ENCODE results near the gene MTCH1. TPM values are rescaled to one million over a fixed set of nuclear protein-coding genes. Genes with fewer than 3 reads are reported as not detected.

MTCH1 gene
- total and polyA plus RNA-seq, 9 of the 15 experiments (the other 6 are each of a cell fraction or from before 2014, with no cell fraction given): 7.9 to 161 (median 118) TPM

DNA sequence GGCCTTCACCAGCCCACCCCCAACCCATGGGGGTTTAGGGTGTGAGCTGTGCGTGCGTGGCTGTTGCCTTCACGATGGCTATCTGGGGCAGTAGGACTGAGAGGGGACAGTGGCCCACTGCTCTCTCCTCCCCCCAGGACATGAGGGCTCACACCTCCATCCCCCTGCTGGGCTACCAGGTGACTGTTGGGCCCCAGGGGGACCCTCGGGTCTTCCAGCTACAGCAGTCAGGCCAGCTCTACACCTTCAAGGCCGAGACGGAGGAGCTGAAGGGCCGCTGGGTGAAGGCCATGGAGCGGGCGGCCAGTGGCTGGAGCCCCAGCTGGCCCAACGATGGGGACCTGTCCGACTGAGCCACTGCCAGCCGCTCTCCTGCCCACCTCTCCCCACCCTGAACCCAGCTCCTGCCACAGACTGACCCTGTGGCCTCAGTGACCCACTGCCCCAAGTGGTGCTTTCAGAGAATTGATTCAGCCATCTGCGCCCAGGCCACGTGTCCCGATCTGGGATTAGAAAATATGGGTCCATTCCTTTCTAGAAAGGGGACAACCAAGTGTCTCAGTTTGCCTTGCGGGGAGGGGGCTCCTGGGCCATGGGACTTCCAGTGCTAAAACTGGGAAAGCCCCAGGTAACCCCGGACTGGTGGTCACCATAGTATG lies 41.9 kb upstream of the MTCH1 start:
- Histone ChIP-seq H3K9me3 (replicated peaks; ENCODE audit: control insufficient read depth, insufficient read depth, low read depth, low read length) (peaks cover 12% of the 10 kb centered on the region), H3K4me3 (no peak overlapping the region), H3K79me2 (ENCODE audit: control insufficient read depth, insufficient read depth, low read length) (no peaks in the 10 kb centered on the region), H3K9me1 (ENCODE audit: control insufficient read depth, insufficient read depth, low read length) (no peaks in the 10 kb centered on the region), H3K9ac (ENCODE audit: insufficient read depth in 1 of 2, low read depth in 2 of 2, low read length in 2 of 2) (peak overlapping the region in 1 of 2 experiments; percentile 51; a peak in 1 of 4 replicates), H2AFZ (ENCODE audit: low read depth, low read length) (0 out of 2 replicates have a peak overlapping the region, but pooled peaks have one; percentile 4), H3K36me3 (ENCODE audit: control insufficient read depth, insufficient read depth, low read length) (no peaks in the 10 kb centered on the region), H3K4me2 (ENCODE audit: insufficient read depth, low read length) (no peak overlapping the region), H3K27ac (ENCODE audit: extremely low read depth, low read depth, low read length) (no peak overlapping the region), H4K20me1 (replicated peaks; ENCODE audit: control insufficient read depth, insufficient read depth, low read length) (no peaks in the 10 kb centered on the region), H3K27me3 (ENCODE audit: control insufficient read depth in 2 of 2, insufficient read depth in 2 of 2, low read length in 2 of 2) (no peaks in the 10 kb centered on the region), H3K4me1 (replicated peaks in 1 of 2; ENCODE audit: control insufficient read depth in 2 of 2, insufficient read depth in 2 of 2, low read length in 2 of 2) (peaks cover 4 to 54% of the 10 kb centered on the region in 2 experiments; a peak in 4 of 5 replicates)
- ATAC-seq: no peak
- intact Hi-C loops (cut with micrococcal nuclease): loop anchor here (2.0 to 10.0 kb wide), 3 partner anchors 287 to 667 kb away; partner anchors contain the start of gene MDGA1
- in situ Hi-C loops (cut with MboI): loop anchor here (10.0 kb wide), 1 partner anchor 147 kb away; the partner anchor contains the start of gene PIM1
- FAIRE-seq: no peak
- WGBS (ENCODE audit: insufficient coverage, low coverage, missing lambda C conversion rate): 88% methylated on average over 15 of the region's 17 CpGs
- ChIA-PET POLR2A (interaction anchor here (0.7 to 7.6 kb wide), 8 partner anchors 10 to 282 kb away, joined by 3 to 128 read pairs (median 4); partner anchors contain the start of gene PIM1), CTCF (ENCODE audit: low intra/inter-chr PET ratio) (interaction anchor here (0.5 to 4.3 kb wide), 3 partner anchors 144 to 377 kb away, joined by 4 to 91 read pairs (median 77); partner anchors contain the start of gene PIM1)
- 0 out of 2 replicates have a peak, but pooled peaks have one; percentile 20 for TF ChIP-seq STAG1 (CRISPR knock-in tag; IDR thresholded peaks at IDR 0.05; ENCODE audit: borderline replicate concordance)
- 0 out of 2 replicates have a peak, but pooled peaks have one; percentile 12 for TF ChIP-seq ZBTB7A (IDR thresholded peaks at IDR 0.05; ENCODE audit: borderline replicate concordance, control insufficient read depth, low read depth, low read length)
- TF ChIP-seq TEAD2 (tag; IDR thresholded peaks at IDR 0.05): no peak
- TF ChIP-seq CTCF (IDR thresholded peaks at IDR 0.05 in 2 of 3, conservative IDR thresholded peaks at IDR 0.05 in 1 of 3; ENCODE audit: insufficient read depth in 2 of 3, low read depth in 1 of 3, low read length in 3 of 3): peak in 2 of 3 experiments; percentile 3 to 32; a peak in 1 of 6 replicates
- 0 out of 2 replicates have a peak, but pooled peaks have one; percentile 26 for TF ChIP-seq FOXJ3 (CRISPR knock-in tag; IDR thresholded peaks at IDR 0.05)
- TF ChIP-seq ETS1 (conservative IDR thresholded peaks at IDR 0.05; ENCODE audit: control insufficient read depth, low read depth, low read length): no peak
- peak; percentile 52; the same call in 1 of the 2 replicates for TF ChIP-seq ZBTB9 (CRISPR knock-in tag; IDR thresholded peaks at IDR 0.05)
- no peak for DNase-seq (ENCODE audit: extremely low read depth in 1 of 4, low spot score in 3 of 4)
- no TSS peak for BruUV-seq (replicated peaks)
